Measurements from ENCODE around the gene ECEL1.
A peak's percentile ranks its signal among the peaks of the same experiment; 100 is the strongest.

GRCh38 chr2:232444409-232445148, 43.1 kb downstream of the ECEL1 start:
- TF ChIP-seq CTCF (IDR thresholded peaks at IDR 0.05), result peak; percentile 46 to 68 (median 54)
- no peak for TF ChIP-seq POLR2A (IDR thresholded peaks at IDR 0.05)
